Suprapubic skin (tissue), 4 donors: ENCODE data around the gene TMPRSS4. TPM values are rescaled to one million over a fixed set of nuclear protein-coding genes. Genes with fewer than 3 reads are reported as not detected.

Experiments
- DNase-seq, 2 donors: peaks; one replicate each; pipeline ENCODE4 v3.0.0-alpha.2; 2019; ENCODE audit warnings: low spot score in 2 of 2
- H3K27ac ChIP-seq: fragments of 200-600 bp; sonication (generic); one replicate; pipeline ENCODE4 v1.5.1; 2019
- H3K27me3 ChIP-seq: fragments of 200-600 bp; sonication (generic); one replicate; pipeline ENCODE4 v1.5.1; 2019
- H3K36me3 ChIP-seq: fragments of 200-600 bp; sonication (generic); one replicate; pipeline ENCODE4 v1.5.1; 2019
- H3K4me1 ChIP-seq: fragments of 200-600 bp; sonication (generic); one replicate; pipeline ENCODE4 v1.5.1; 2019
- H3K4me3 ChIP-seq: fragments of 200-600 bp; sonication (generic); one replicate; pipeline ENCODE4 v1.5.1; 2019; ENCODE audit warnings: mild to moderate bottlenecking
- H3K9me3 ChIP-seq: fragments of 200-600 bp; sonication (generic); one replicate; pipeline ENCODE4 v1.5.1; 2019
- CTCF ChIP-seq, 2 donors: fragments of 200-600 bp in 1 of 2; fragments of 450-650 bp in 1 of 2; sonication (generic) in 1 of 2; IDR thresholded peaks; one replicate each; pipeline ENCODE4 v1.5.1; 2016 to 2019; ENCODE audit warnings: antibody characterized with exemption in 2 of 2, mild to moderate bottlenecking in 1 of 2, moderate library complexity in 1 of 2
- EP300 ChIP-seq: sonication (generic); formaldehyde crosslinking; IDR thresholded peaks from one replicate; pipeline ENCODE4 v1.6.1; 2017; ENCODE audit warnings: antibody characterized with exemption
- POLR2A ChIP-seq, 2 donors: fragments of 450-650 bp; IDR thresholded peaks; one replicate each; pipeline ENCODE4 v1.6.1; 2017; ENCODE audit warnings: antibody characterized with exemption in 2 of 2, mild to moderate bottlenecking in 2 of 2, moderate library complexity in 2 of 2
- POLR2AphosphoS5 ChIP-seq, 3 donors: sonication (generic); formaldehyde crosslinking; IDR thresholded peaks; one replicate each; pipeline ENCODE4 v1.6.1; 2017; ENCODE audit warnings: antibody characterized with exemption in 3 of 3
- WGBS: methylation state at CpG from one replicate; pipeline ENCODE4 v1.1.5; 2018; 5-methylcytosine and 5-hydroxymethylcytosine counted together
- total RNA-seq, 4 donors: library from RNA; depleted of rRNA; stranded (reverse); fragments of >200 nt; gene quantifications; one replicate each; pipeline ENCODE4 v1.1.0, GENCODE V29; 2016

The TMPRSS4 gene
- total RNA-seq, 4 donors from 2014 or later = 1.6 to 17.0 (median 2.4) TPM

- WGBS = 68% methylated on average over 3 of the region's 3 CpGs
- no peak for TF ChIP-seq EP300
- TF ChIP-seq POLR2AphosphoS5 (IDR thresholded peaks at IDR 0.05) = no peak
- TF ChIP-seq POLR2A (IDR thresholded peaks at IDR 0.05) = no peak
- no peak for TF ChIP-seq CTCF (IDR thresholded peaks at IDR 0.05)
Observed at GRCh38 chr11:118065384-118065783, 11.5 kb upstream of the TMPRSS4 start.

DNA sequence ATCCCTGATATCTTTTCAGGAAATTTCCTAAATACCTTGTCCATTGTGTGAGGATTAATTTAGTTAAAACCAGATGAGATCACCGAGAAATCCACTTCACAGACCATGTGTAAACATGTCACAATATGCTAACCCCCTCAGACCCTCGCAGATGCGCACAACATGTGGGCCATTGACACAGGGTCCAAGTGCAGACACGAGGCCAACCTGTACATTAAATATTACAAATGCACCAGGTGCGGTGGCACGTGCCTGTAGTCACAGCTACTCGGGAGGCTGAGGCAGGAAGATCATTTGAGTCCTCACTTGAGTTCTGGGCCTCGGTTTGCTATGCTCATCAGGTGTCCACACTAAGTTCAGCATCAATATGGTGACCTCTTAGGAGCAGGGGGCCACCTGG lies 9.9 kb upstream of the TMPRSS4 start:
- no peak for TF ChIP-seq POLR2A (IDR thresholded peaks at IDR 0.05)
- TF ChIP-seq POLR2AphosphoS5 (IDR thresholded peaks at IDR 0.05) = no peak
- TF ChIP-seq CTCF (IDR thresholded peaks at IDR 0.05) = no peak
- Histone ChIP-seq H3K36me3 (no peaks in the 10 kb centered on the region), H3K27ac (no peak overlapping the region), H3K27me3 (no peaks in the 10 kb centered on the region), H3K4me1 (no peaks in the 10 kb centered on the region), H3K9me3 (no peaks in the 10 kb centered on the region), H3K4me3 (no peak overlapping the region)
- 94% methylated on average over 8 of the region's 8 CpGs for WGBS
- no peak for DNase-seq

More at GRCh38 chr11:118065384-118065783, 11.5 kb upstream of the TMPRSS4 start:
- peak in 1 of 2 donors; percentile 2 for DNase-seq
- Histone ChIP-seq H3K9me3 (no peaks in the 10 kb centered on the region), H3K4me1 (peaks cover 8% of the 10 kb centered on the region), H3K4me3 (no peak overlapping the region), H3K27me3 (no peaks in the 10 kb centered on the region), H3K36me3 (no peaks in the 10 kb centered on the region), H3K27ac (no peak overlapping the region)

DNA sequence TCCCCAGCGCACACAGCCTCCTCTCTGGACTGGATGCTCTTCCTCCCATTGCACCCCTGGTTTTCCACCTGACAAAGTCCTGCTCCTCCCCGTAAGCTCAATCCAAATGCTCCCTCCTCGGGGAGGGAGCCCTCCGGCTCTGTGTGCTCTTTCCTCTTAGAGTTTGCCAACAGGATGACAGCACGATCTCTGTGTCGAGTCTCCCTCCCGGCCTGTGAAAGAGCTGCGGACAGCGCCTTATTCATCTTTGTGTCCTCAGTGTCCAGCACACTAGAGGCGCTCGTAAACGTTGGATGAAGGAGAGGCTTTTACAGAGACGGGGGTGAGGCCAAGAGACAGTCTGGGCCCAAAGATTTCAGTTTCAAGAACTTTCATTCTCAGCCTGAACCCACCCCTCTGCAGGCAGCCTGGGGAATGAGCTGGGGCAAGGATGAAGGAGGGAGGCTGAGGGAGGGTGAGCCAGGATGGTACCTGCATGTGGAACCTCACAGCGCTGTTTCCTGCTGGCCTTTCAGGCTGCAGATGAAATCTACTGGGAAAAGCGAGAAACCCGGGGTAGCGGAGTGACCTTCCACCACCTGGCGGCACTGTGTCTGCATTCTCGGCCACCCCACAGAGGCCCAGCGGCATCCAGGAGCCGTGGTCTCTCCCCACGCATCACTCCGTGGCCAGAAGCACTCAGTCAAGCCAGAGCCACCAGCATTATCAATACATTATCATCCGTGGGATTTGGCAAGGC lies 8.5 kb upstream of the TMPRSS4 start:
- WGBS = 79% methylated on average over 24 of the region's 24 CpGs

DNA sequence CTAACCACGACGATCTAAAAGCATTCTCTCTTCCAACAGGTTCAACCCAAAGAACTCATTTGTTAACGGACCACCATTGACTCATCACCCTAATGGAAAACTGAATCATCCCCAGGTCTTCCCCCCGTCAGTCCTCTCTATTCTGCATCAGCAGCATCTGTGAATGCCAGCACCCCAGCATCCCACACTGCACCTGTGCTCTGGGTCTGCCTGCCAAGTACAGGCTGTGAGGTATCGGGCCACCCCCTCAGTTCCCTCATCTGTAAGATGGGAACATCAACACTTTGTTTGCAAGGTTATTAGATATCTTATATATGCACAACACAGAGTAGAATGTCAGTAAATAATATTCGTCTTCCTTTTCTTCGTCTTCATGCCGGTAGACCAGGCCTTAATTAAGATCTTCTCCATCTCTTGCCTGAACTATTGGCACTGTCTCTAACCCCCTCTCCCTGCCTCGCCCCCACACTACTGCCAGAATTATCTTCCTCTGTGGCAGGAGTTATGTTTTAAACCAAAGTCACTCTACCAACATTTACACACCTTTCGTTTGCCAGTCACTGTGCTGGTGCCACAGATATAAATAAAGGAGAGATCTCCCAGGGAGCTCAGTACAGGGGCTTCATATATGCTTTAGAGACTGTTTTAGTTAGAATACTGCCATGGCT lies 7.8 kb upstream of the TMPRSS4 start:
- TF ChIP-seq POLR2A (IDR thresholded peaks at IDR 0.05) (no peak), CTCF (IDR thresholded peaks at IDR 0.05) (no peak), POLR2AphosphoS5 (IDR thresholded peaks at IDR 0.05) (no peak), EP300 (no peak)
- Histone ChIP-seq H3K27me3 (no peaks in the 10 kb centered on the region), H3K9me3 (no peaks in the 10 kb centered on the region), H3K36me3 (no peaks in the 10 kb centered on the region), H3K4me1 (peaks cover under 1% of the 10 kb centered on the region), H3K27ac (no peak overlapping the region), H3K4me3 (no peak overlapping the region)
- WGBS = 89% methylated on average over 10 of the region's 10 CpGs
- DNase-seq = no peak

More for the DNA sequence above, 8.5 kb upstream of the TMPRSS4 start:
- no peak for DNase-seq
- Histone ChIP-seq H3K27me3 (no peaks in the 10 kb centered on the region), H3K27ac (no peak overlapping the region), H3K36me3 (no peaks in the 10 kb centered on the region), H3K4me1 (no peaks in the 10 kb centered on the region), H3K4me3 (no peak overlapping the region), H3K9me3 (no peaks in the 10 kb centered on the region)
- TF ChIP-seq EP300 = no peak

- Histone ChIP-seq H3K36me3 (no peaks in the 10 kb centered on the region), H3K27me3 (no peaks in the 10 kb centered on the region), H3K27ac (no peak overlapping the region), H3K4me3 (no peak overlapping the region), H3K9me3 (no peaks in the 10 kb centered on the region), H3K4me1 (peaks cover 20% of the 10 kb centered on the region)
- 81% methylated on average over 3 of the region's 3 CpGs for WGBS
- TF ChIP-seq POLR2AphosphoS5 (IDR thresholded peaks at IDR 0.05) (no peak), EP300 (no peak), POLR2A (IDR thresholded peaks at IDR 0.05) (no peak), CTCF (IDR thresholded peaks at IDR 0.05) (no peak)
- no peak for DNase-seq
Observed at GRCh38 chr11:118071416-118072030, 5.4 kb upstream of the TMPRSS4 start.
